Measurements from ENCODE around the gene STN1. TPM values are rescaled to one million over a fixed set of nuclear protein-coding genes. Genes with fewer than 3 reads are reported as not detected.

The STN1 gene
- total RNA-seq, 2 donors from 2014 or later, result 5.9 to 32.2 TPM

- no peak for TF ChIP-seq POLR2A (IDR thresholded peaks at IDR 0.05)
- no peak for TF ChIP-seq CTCF (IDR thresholded peaks at IDR 0.05)
- Histone ChIP-seq H3K4me3 (no peak overlapping the region), H3K27ac (peak overlapping the region in 3 of 4 donors; percentile 50 to 79 (median 77)), H3K36me3 (replicated peaks in 1 of 2; ENCODE audit: insufficient read depth in 1 of 2, low read depth in 2 of 2) (no peaks in the 10 kb centered on the region), H3K4me1 (peaks cover 56% of the 10 kb centered on the region), H3K9me3 (no peaks in the 10 kb centered on the region), H3K27me3 (no peaks in the 10 kb centered on the region)
- intact Hi-C loops (cut with DNase I), result no loop called here
- ATAC-seq (no peak), DNase-seq (no peak)
- 35 to 37% methylated on average over 3 of the region's 3 CpGs for WGBS, 2 donors
Measured at GRCh38 chr10:103843045-103843444, 74.9 kb downstream of the STN1 start.

- Histone ChIP-seq H3K36me3 (replicated peaks in 1 of 2; ENCODE audit: insufficient read depth in 1 of 2, low read depth in 2 of 2) (no peaks in the 10 kb centered on the region), H3K4me1 (peaks cover 56% of the 10 kb centered on the region), H3K27ac (peak overlapping the region in 3 of 4 donors; percentile 50 to 79 (median 77)), H3K27me3 (no peaks in the 10 kb centered on the region), H3K9me3 (no peaks in the 10 kb centered on the region), H3K4me3 (no peak overlapping the region)
- TF ChIP-seq POLR2A (IDR thresholded peaks at IDR 0.05) (no peak), CTCF (IDR thresholded peaks at IDR 0.05) (no peak)
- WGBS, 2 donors, result 15 to 20% methylated on average over 6 to 7 of the region's 7 CpGs
- ATAC-seq (peak; percentile 25), DNase-seq (peak in 1 of 4 donors; percentile 38)
- intact Hi-C loops (cut with DNase I), result no loop called here
Measured at GRCh38 chr10:103842605-103843004, 75.4 kb downstream of the STN1 start.

GRCh38 chr10:103841519-103841918 lies 76.5 kb downstream of the STN1 start:
- Histone ChIP-seq H3K27ac (peak overlapping the region in 3 of 4 donors; percentile 10 to 69 (median 35)), H3K36me3 (replicated peaks in 1 of 2; ENCODE audit: insufficient read depth in 1 of 2, low read depth in 2 of 2) (no peaks in the 10 kb centered on the region), H3K4me3 (no peak overlapping the region), H3K9me3 (no peaks in the 10 kb centered on the region), H3K27me3 (no peaks in the 10 kb centered on the region), H3K4me1 (peaks cover 56% of the 10 kb centered on the region)
- TF ChIP-seq POLR2A (IDR thresholded peaks at IDR 0.05) (no peak), CTCF (IDR thresholded peaks at IDR 0.05) (no peak)
- DNase-seq, result no peak
- no peak for ATAC-seq
- intact Hi-C loops (cut with DNase I), result no loop called here
- WGBS, 2 donors, result 78 to 86% methylated on average over 4 to 7 of the region's 7 CpGs

GRCh38 chr10:103840740-103841070 lies 77.3 kb downstream of the STN1 start:
- DNase-seq, result no peak

More at GRCh38 chr10:103840740-103841070, 77.3 kb downstream of the STN1 start:
- Histone ChIP-seq H3K36me3 (replicated peaks in 1 of 2; ENCODE audit: insufficient read depth in 1 of 2, low read depth in 2 of 2) (no peaks in the 10 kb centered on the region), H3K4me3 (no peak overlapping the region), H3K27me3 (no peaks in the 10 kb centered on the region), H3K27ac (peak overlapping the region in 3 of 4 donors; percentile 62 to 69 (median 69)), H3K9me3 (no peaks in the 10 kb centered on the region), H3K4me1 (peaks cover 55% of the 10 kb centered on the region)
- 81 to 86% methylated on average over 4 of the region's 4 CpGs for WGBS, 2 donors
- ATAC-seq, result no peak
- intact Hi-C loops (cut with DNase I), result no loop called here
- TF ChIP-seq POLR2A (IDR thresholded peaks at IDR 0.05) (no peak), CTCF (IDR thresholded peaks at IDR 0.05) (no peak)
